Hepatocyte (in vitro differentiated cells): ENCODE measurements around the gene IGSF8. TPM values are rescaled to one million over a fixed set of nuclear protein-coding genes. Genes with fewer than 3 reads are reported as not detected.

ENCODE experiments used
- DNase-seq: peaks from one replicate; pipeline ENCODE4 v3.0.0-alpha.2; 2016; ENCODE audit warnings: low spot score
- H2AFZ ChIP-seq: fragments of 200-600 bp; sonication (generic); 2 replicates; pipeline ENCODE4 v1.6.0; 2016; ENCODE audit warnings: antibody characterized with exemption, mild to moderate bottlenecking
- H3K27ac ChIP-seq: fragments of 200-600 bp; sonication (generic); 2 replicates; pipeline ENCODE4 v1.5.1; 2016; ENCODE audit warnings: mild to moderate bottlenecking
- H3K27me3 ChIP-seq: fragments of 200-600 bp; sonication (generic); 2 replicates; pipeline ENCODE4 v1.6.1; 2016
- H3K36me3 ChIP-seq: fragments of 200-600 bp; sonication (generic); replicated peaks from 2 replicates; pipeline ENCODE4 v1.5.1; 2016; ENCODE audit warnings: low read depth; ENCODE audit not compliant: insufficient read depth
- H3K4me1 ChIP-seq: fragments of 200-600 bp; sonication (generic); 2 replicates; pipeline ENCODE4 v1.5.1; 2016; ENCODE audit warnings: mild to moderate bottlenecking, moderate library complexity; ENCODE audit not compliant: insufficient read depth
- H3K4me2 ChIP-seq: fragments of 200-600 bp; sonication (generic); 2 replicates; pipeline ENCODE4 v1.6.0; 2016
- H3K4me3 ChIP-seq: fragments of 200-600 bp; sonication (generic); 2 replicates; pipeline ENCODE4 v1.5.1; 2016; ENCODE audit warnings: mild to moderate bottlenecking
- H3K79me2 ChIP-seq: fragments of 200-600 bp; sonication (generic); 2 replicates; pipeline ENCODE4 v1.6.0; 2017; ENCODE audit warnings: mild to moderate bottlenecking
- H3K9me2 ChIP-seq: fragments of 200-600 bp; sonication (generic); replicated peaks from 2 replicates; pipeline ENCODE4 v1.6.0; 2017; ENCODE audit warnings: mild to moderate bottlenecking; ENCODE audit not compliant: insufficient read depth
- H3K9me3 ChIP-seq: fragments of 200-600 bp; sonication (generic); 2 replicates; pipeline ENCODE4 v1.5.1; 2016; ENCODE audit warnings: low read depth, mild to moderate bottlenecking
- H4K20me1 ChIP-seq: fragments of 200-600 bp; sonication (generic); 2 replicates; pipeline ENCODE4 v1.6.0; 2016; ENCODE audit warnings: mild to moderate bottlenecking; ENCODE audit not compliant: insufficient read depth, poor library complexity, severe bottlenecking
- CTCF ChIP-seq: fragments of 200-600 bp; sonication (generic); IDR thresholded peaks from 2 replicates; pipeline ENCODE4 v1.5.1; 2016; ENCODE audit warnings: antibody characterized with exemption, mild to moderate bottlenecking; ENCODE audit not compliant: poor library complexity
- EZH2 ChIP-seq: fragments of 200-600 bp; sonication (generic); IDR thresholded peaks from 2 replicates; pipeline ENCODE4 v1.6.1; 2016; ENCODE audit warnings: antibody characterized with exemption, mild to moderate bottlenecking, borderline replicate concordance
- EZH2phosphoT487 ChIP-seq: fragments of 200-600 bp; sonication (generic); IDR thresholded peaks from one replicate; pipeline ENCODE4 v1.6.1; 2018; ENCODE audit warnings: antibody characterized with exemption, mild to moderate bottlenecking, low read depth, moderate library complexity; ENCODE audit not compliant: unreplicated experiment, severe bottlenecking
- WGBS: methylation state at CpG from one replicate; pipeline ENCODE4 v1.1.6; 2016; ENCODE audit warnings: low lambda C conversion rate; ENCODE audit errors: missing lambda C conversion rate; 5-methylcytosine and 5-hydroxymethylcytosine counted together
- polyA plus RNA-seq: library from polyadenylated mRNA; unstranded; fragments of >200 nt; fragmentation: Nextera tagmentation; extraction: Ambion mirVana; gene quantifications from 2 replicates; pipeline ENCODE4 v1.2.1, GENCODE V29; 2016
- total RNA-seq: library from RNA; depleted of rRNA; stranded (reverse); fragments of >200 nt; gene quantifications from 2 replicates; pipeline ENCODE4 v1.2.3, GENCODE V29; 2014

The IGSF8 gene
- total and polyA plus RNA-seq, 2 experiments from 2014 or later = 36.8 to 54.1 TPM

GRCh38 chr1:160120797-160121196 is 22.4 kb upstream of the IGSF8 start:
- Histone ChIP-seq H3K4me1 (peaks cover 26% of the 10 kb centered on the region), H3K4me3 (no peak overlapping the region), H3K36me3 (no peaks in the 10 kb centered on the region), H3K27me3 (no peaks in the 10 kb centered on the region), H4K20me1 (no peaks in the 10 kb centered on the region), H3K9me2 (no peaks in the 10 kb centered on the region), H3K9me3 (no peaks in the 10 kb centered on the region), H2AFZ (no peak overlapping the region), H3K4me2 (no peak overlapping the region), H3K79me2 (no peaks in the 10 kb centered on the region), H3K27ac (no peak overlapping the region)
- 78% methylated on average over 5 of the region's 5 CpGs for WGBS
- DNase-seq = no peak
- no peak for TF ChIP-seq EZH2

- Histone ChIP-seq H4K20me1 (no peaks in the 10 kb centered on the region), H3K4me3 (no peak overlapping the region), H3K4me1 (peaks cover 35% of the 10 kb centered on the region), H3K9me2 (no peaks in the 10 kb centered on the region), H2AFZ (no peak overlapping the region), H3K36me3 (no peaks in the 10 kb centered on the region), H3K9me3 (no peaks in the 10 kb centered on the region), H3K4me2 (no peak overlapping the region), H3K27ac (no peak overlapping the region), H3K27me3 (no peaks in the 10 kb centered on the region), H3K79me2 (no peaks in the 10 kb centered on the region)
- WGBS = 97% methylated on average over 3 of the region's 3 CpGs
- no peak for DNase-seq
- TF ChIP-seq EZH2phosphoT487 = no peak
- no peak for TF ChIP-seq EZH2
- TF ChIP-seq CTCF = no peak
Observed at GRCh38 chr1:160118928-160119327, 20.5 kb upstream of the IGSF8 start.

GRCh38 chr1:160117709-160118183 is 19.3 kb upstream of the IGSF8 start:
- WGBS = 31% methylated on average over 8 of the region's 8 CpGs
- H3K36me3 ChIP-seq = no peaks in the 10 kb centered on the region
- no peaks in the 10 kb centered on the region for H3K27me3 ChIP-seq
- H3K4me3 ChIP-seq = no peak overlapping the region
- DNase-seq = peak; percentile 65
- peaks cover 38% of the 10 kb centered on the region for H3K4me1 ChIP-seq
- no peaks in the 10 kb centered on the region for H3K9me3 ChIP-seq
- H3K4me2 ChIP-seq = peak overlapping the region; percentile 65
- H3K27ac ChIP-seq = peak overlapping the region; percentile 9
- no peaks in the 10 kb centered on the region for H3K9me2 ChIP-seq
- H2AFZ ChIP-seq = no peak overlapping the region
- no peak for TF ChIP-seq CTCF
- TF ChIP-seq EZH2 = no peak
- no peak for TF ChIP-seq EZH2phosphoT487
- no peaks in the 10 kb centered on the region for H4K20me1 ChIP-seq
- H3K79me2 ChIP-seq = no peaks in the 10 kb centered on the region

DNA sequence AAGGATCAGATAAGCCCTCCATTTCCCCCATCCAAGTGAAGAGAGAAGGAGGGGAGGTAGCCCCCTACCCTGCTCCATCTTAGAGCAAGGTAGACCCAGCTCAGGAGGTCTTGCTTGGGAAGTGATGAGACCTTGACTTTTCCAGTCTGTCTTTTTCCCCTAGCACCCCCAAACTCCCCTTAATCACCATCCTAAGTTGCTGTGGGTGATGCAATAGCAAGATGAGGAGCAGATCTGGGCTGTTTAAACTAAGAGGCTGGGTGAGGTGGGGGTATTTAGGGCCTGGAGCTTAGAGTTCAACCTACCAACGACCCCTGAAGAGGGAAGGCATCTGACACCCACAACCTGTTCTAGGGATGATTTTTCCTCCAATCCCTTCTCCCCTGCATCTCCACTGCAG is 18.9 kb upstream of the IGSF8 start:
- TF ChIP-seq EZH2phosphoT487 (no peak), CTCF (no peak), EZH2 (no peak)
- Histone ChIP-seq H3K36me3 (no peaks in the 10 kb centered on the region), H3K27ac (peak overlapping the region; percentile 9), H3K9me3 (no peaks in the 10 kb centered on the region), H3K27me3 (no peaks in the 10 kb centered on the region), H3K4me2 (peak overlapping the region; percentile 65), H3K4me1 (peaks cover 38% of the 10 kb centered on the region), H4K20me1 (no peaks in the 10 kb centered on the region), H3K4me3 (no peak overlapping the region), H3K79me2 (no peaks in the 10 kb centered on the region), H2AFZ (no peak overlapping the region), H3K9me2 (no peaks in the 10 kb centered on the region)
- DNase-seq = no peak
- WGBS = 29% methylated on average over 1 of the region's 1 CpG
